H9 (cell line): ENCODE measurements around the gene SPHKAP. TPM values are rescaled to one million over a fixed set of nuclear protein-coding genes. Genes with fewer than 3 reads are reported as not detected.

ENCODE experiments used
- DNase-seq: peaks from one replicate; pipeline ENCODE4 v3.0.0-alpha.2; 2017
- H2AFZ ChIP-seq: one replicate; pipeline ENCODE4 v1.6.1; 2013; ENCODE audit warnings: mild to moderate bottlenecking, low read length, control low read depth, moderate library complexity
- H2AK5ac ChIP-seq: 2 replicates; pipeline ENCODE4 v1.6.1; 2013; ENCODE audit warnings: low read length, control low read depth, mixed read lengths; ENCODE audit not compliant: insufficient read length
- H2BK120ac ChIP-seq: one replicate; pipeline ENCODE4 v1.6.1; 2013; ENCODE audit warnings: low read depth, mild to moderate bottlenecking, low read length, control low read depth, inconsistent platforms; ENCODE audit not compliant: poor library complexity, severe bottlenecking
- H2BK12ac ChIP-seq: 2 replicates; pipeline ENCODE4 v1.6.1; 2013; ENCODE audit warnings: low read length, control low read depth, mixed read lengths, low read depth; ENCODE audit not compliant: insufficient read length
- H2BK15ac ChIP-seq: 2 replicates; pipeline ENCODE4 v1.6.1; 2013; ENCODE audit warnings: low read depth, low read length, control low read depth
- H2BK20ac ChIP-seq: one replicate; pipeline ENCODE4 v1.6.1; 2013; ENCODE audit warnings: low read depth, mild to moderate bottlenecking, low read length, control low read depth, inconsistent platforms; ENCODE audit not compliant: poor library complexity, severe bottlenecking
- H2BK5ac ChIP-seq: 2 replicates; pipeline ENCODE4 v1.6.1; 2013; ENCODE audit warnings: low read length, control low read depth, mixed read lengths; ENCODE audit not compliant: insufficient read length
- H3K14ac ChIP-seq: 2 replicates; pipeline ENCODE4 v1.6.1; 2013; ENCODE audit warnings: low read length, control low read depth; ENCODE audit not compliant: insufficient read depth
- H3K18ac ChIP-seq: 2 replicates; pipeline ENCODE4 v1.6.1; 2013; ENCODE audit warnings: low read depth, mild to moderate bottlenecking, mixed read lengths, low read length, control low read depth; ENCODE audit not compliant: insufficient read length
- H3K23ac ChIP-seq: 2 replicates; pipeline ENCODE4 v1.6.1; 2013; ENCODE audit warnings: low read length, control low read depth, mixed read lengths, low read depth; ENCODE audit not compliant: insufficient read length
- H3K23me2 ChIP-seq: 2 replicates; pipeline ENCODE4 v1.6.1; 2013; ENCODE audit warnings: low read depth, mild to moderate bottlenecking, mixed read lengths, low read length, control low read depth; ENCODE audit not compliant: insufficient read length, poor library complexity, severe bottlenecking
- H3K27ac ChIP-seq: 2 replicates; pipeline ENCODE4 v1.5.1; 2013; ENCODE audit warnings: low read length, control low read depth, mixed read lengths, low read depth; ENCODE audit not compliant: insufficient read length
- H3K27me3 ChIP-seq: 2 replicates; pipeline ENCODE4 v1.6.1; 2013; ENCODE audit warnings: low read length, control low read depth, inconsistent platforms; ENCODE audit not compliant: insufficient read depth
- H3K4ac ChIP-seq: 2 replicates; pipeline ENCODE4 v1.6.1; 2013; ENCODE audit warnings: low read depth, mild to moderate bottlenecking, control low read depth, inconsistent platforms, low read length, moderate library complexity
- H3K4me1 ChIP-seq: 2 replicates; pipeline ENCODE4 v1.6.1; 2013; ENCODE audit warnings: low read length, control low read depth, inconsistent platforms; ENCODE audit not compliant: insufficient read depth
- H3K4me2 ChIP-seq: 2 replicates; pipeline ENCODE4 v1.6.1; 2013; ENCODE audit warnings: low read length, control low read depth, mixed read lengths; ENCODE audit not compliant: insufficient read length, insufficient read depth
- H3K56ac ChIP-seq: 2 replicates; pipeline ENCODE4 v1.6.1; 2013; ENCODE audit warnings: low read depth, mild to moderate bottlenecking, mixed read lengths, low read length, control low read depth; ENCODE audit not compliant: insufficient read length
- H3K79me1 ChIP-seq: 2 replicates; pipeline ENCODE4 v1.6.1; 2013; ENCODE audit warnings: low read depth, mild to moderate bottlenecking, moderate library complexity, low read length, control low read depth, inconsistent platforms; ENCODE audit not compliant: insufficient read depth, poor library complexity, severe bottlenecking
- H3K79me2 ChIP-seq: 2 replicates; pipeline ENCODE4 v1.6.1; 2013; ENCODE audit warnings: low read length, control low read depth, inconsistent platforms; ENCODE audit not compliant: insufficient read depth
- H3K9ac ChIP-seq: 2 replicates; pipeline ENCODE4 v1.6.1; 2013; ENCODE audit warnings: low read length, control low read depth, mixed read lengths; ENCODE audit not compliant: insufficient read length; ENCODE audit errors: extremely low read depth
- H3K9me3 ChIP-seq: one replicate; pipeline ENCODE4 v1.6.1; 2013; ENCODE audit warnings: low read depth, low read length, inconsistent platforms; ENCODE audit not compliant: control insufficient read depth
- H3T11ph ChIP-seq: one replicate; pipeline ENCODE4 v1.6.1; 2013; ENCODE audit warnings: mild to moderate bottlenecking, low read length, control low read depth, inconsistent platforms
- H4K20me1 ChIP-seq: one replicate; pipeline ENCODE4 v1.6.1; 2013; ENCODE audit not compliant: control insufficient read depth, insufficient read length, insufficient read depth
- H4K5ac ChIP-seq: 2 replicates; pipeline ENCODE4 v1.6.1; 2013; ENCODE audit warnings: low read depth, mild to moderate bottlenecking, mixed read lengths, low read length, control low read depth; ENCODE audit not compliant: insufficient read length
- H4K8ac ChIP-seq: replicated peaks from 2 replicates; pipeline ENCODE4 v1.6.1; 2013; ENCODE audit warnings: low read length, control low read depth, mixed read lengths, low read depth; ENCODE audit not compliant: insufficient read length
- H4K91ac ChIP-seq: 2 replicates; pipeline ENCODE4 v1.6.1; 2013; ENCODE audit warnings: low read depth, mild to moderate bottlenecking, moderate library complexity, mixed read lengths, low read length, control low read depth; ENCODE audit not compliant: insufficient read length
- H3K27ac Mint-ChIP-seq, 3 experiments: 2 replicates in 2 of 3; 3 replicates in 1 of 3; pipeline ENCODE4 v1.8.0; 2020 to 2021; ENCODE audit warnings: mixed read lengths in 3 of 3, mild to moderate bottlenecking in 1 of 3, moderate library complexity in 1 of 3
- H3K27me3 Mint-ChIP-seq: 2 replicates; pipeline ENCODE4 v1.8.0; 2021; ENCODE audit warnings: low read depth, mild to moderate bottlenecking, moderate library complexity, mixed read lengths
- H3K36me3 Mint-ChIP-seq, 3 experiments: 2 replicates in 2 of 3; 3 replicates in 1 of 3; pipeline ENCODE4 v1.8.0; 2020 to 2021; ENCODE audit warnings: low read depth in 3 of 3, mixed read lengths in 3 of 3; ENCODE audit not compliant: insufficient read depth in 1 of 3
- H3K4me1 Mint-ChIP-seq, 2 experiments: 2 replicates each; pipeline ENCODE4 v1.8.0; 2020; ENCODE audit warnings: mixed read lengths in 2 of 2
- H3K4me3 Mint-ChIP-seq, 2 experiments: 2 replicates in 1 of 2; 3 replicates in 1 of 2; pipeline ENCODE4 v1.8.0; 2020 to 2021; ENCODE audit warnings: mild to moderate bottlenecking in 2 of 2, mixed read lengths in 2 of 2, moderate library complexity in 1 of 2
- H3K9me3 Mint-ChIP-seq, 2 experiments: 2 replicates in 1 of 2; 3 replicates in 1 of 2; pipeline ENCODE4 v1.8.0; 2020; ENCODE audit warnings: mild to moderate bottlenecking in 2 of 2, mixed read lengths in 2 of 2, moderate library complexity in 1 of 2
- CTCF ChIP-seq: fragments of 200-600 bp; sonication (generic); conservative IDR thresholded peaks from 3 replicates; pipeline ENCODE4 v1.8.0; 2021; ENCODE audit warnings: antibody characterized with exemption, mild to moderate bottlenecking
- WGBS: extraction: QIAGEN DNeasy Blood & Tissue Kit; methylation state at CpG from one replicate; pipeline ENCODE4 v1.1.7; 2013; ENCODE audit warnings: missing lambda C conversion rate, low lambda C conversion rate, mixed read lengths; ENCODE audit not compliant: insufficient read length; ENCODE audit errors: extremely low coverage; 5-methylcytosine and 5-hydroxymethylcytosine counted together
- total RNA-seq: library from RNA; stranded (reverse); gene quantifications from 2 replicates; pipeline ENCODE4 v1.2.1, GENCODE V29; 2021

Gene SPHKAP
- total RNA-seq, 1 experiment from 2014 or later, result not detected

GRCh38 chr2:228018311-228018710 is 163.2 kb downstream of the SPHKAP start:
- Histone ChIP-seq H2BK12ac (no peak overlapping the region), H2BK15ac (no peak overlapping the region), H3K27me3 (no peaks in the 10 kb centered on the region), H4K91ac (no peak overlapping the region), H4K20me1 (no peaks in the 10 kb centered on the region), H2AK5ac (no peak overlapping the region), H3K4me2 (no peak overlapping the region), H2BK20ac (no peak overlapping the region), H3T11ph (no peak overlapping the region), H3K18ac (no peak overlapping the region), H3K79me2 (no peaks in the 10 kb centered on the region), H2AFZ (no peak overlapping the region), H3K23me2 (no peaks in the 10 kb centered on the region), H3K9me3 (no peaks in the 10 kb centered on the region), H4K8ac (no peak overlapping the region), H3K14ac (no peak overlapping the region), H4K5ac (no peak overlapping the region), H3K4ac (no peak overlapping the region), H3K27ac (no peak overlapping the region), H3K79me1 (no peaks in the 10 kb centered on the region), H2BK5ac (no peak overlapping the region), H3K9ac (no peak overlapping the region), H2BK120ac (no peak overlapping the region), H3K56ac (no peak overlapping the region), H3K4me1 (peaks cover 3% of the 10 kb centered on the region; the same call in 1 of the 2 replicates), H3K23ac (no peak overlapping the region)
- no peaks in the 10 kb centered on the region; a peak in 1 of 7 replicates for H3K36me3 Mint-ChIP-seq
- H3K9me3 Mint-ChIP-seq, result no peaks in the 10 kb centered on the region
- WGBS, result no CpG with 5 or more reads among the region's 7 CpGs
- H3K27me3 Mint-ChIP-seq, result no peaks in the 10 kb centered on the region; the same call in 1 of the 2 replicates
- DNase-seq, result no peak
- H3K4me1 Mint-ChIP-seq, result peaks cover 12 to 20% of the 10 kb centered on the region in 2 experiments
- no peak overlapping the region for H3K4me3 Mint-ChIP-seq
- H3K27ac Mint-ChIP-seq, result no peak overlapping the region; a peak in 1 of 7 replicates
- TF ChIP-seq CTCF, result no peak
